GM12801 (cell line): ENCODE results near the gene LCN10.

Experiments
- CTCF ChIP-seq: IDR thresholded peaks from one replicate; pipeline ENCODE4 v1.5.1; 2011; ENCODE audit warnings: control low read depth; ENCODE audit not compliant: insufficient read length; ENCODE audit errors: extremely low read depth

The LCN10 gene

GRCh38 chr9:136739509-136739908 is 3.2 kb downstream of the LCN10 start:
- TF ChIP-seq CTCF = no peak

- no peak for TF ChIP-seq CTCF
Observed at GRCh38 chr9:136738960-136739359, 3.8 kb downstream of the LCN10 start.

GRCh38 chr9:136735812-136736480 is 6.8 kb downstream of the LCN10 start:
- no peak for TF ChIP-seq CTCF

GRCh38 chr9:136734837-136735496 is 7.8 kb downstream of the LCN10 start:
- no peak for TF ChIP-seq CTCF

GRCh38 chr9:136733611-136734010 is 9.1 kb downstream of the LCN10 start:
- no peak for TF ChIP-seq CTCF

GRCh38 chr9:136732444-136733178 is 10.1 kb downstream of the LCN10 start:
- no peak for TF ChIP-seq CTCF

- no peak for TF ChIP-seq CTCF
Observed at GRCh38 chr9:136729926-136730325, 12.8 kb downstream of the LCN10 start.
